Stimulated activated CD4-positive, alpha-beta T cell treated with anti-CD3 and anti-CD28 coated beads, Interleukin-1b, Interleukin-23, amount 100 ng/mL, for 24 hours (primary cell): Measurements from ENCODE around the gene GTPBP1.

ENCODE experiments used
- DNase-seq, 4 experiments: peaks; one replicate each; pipeline ENCODE4 v3.0.0-alpha.2; 2020; ENCODE audit warnings: low read depth in 4 of 4, low spot score in 1 of 4

The GTPBP1 gene

DNA sequence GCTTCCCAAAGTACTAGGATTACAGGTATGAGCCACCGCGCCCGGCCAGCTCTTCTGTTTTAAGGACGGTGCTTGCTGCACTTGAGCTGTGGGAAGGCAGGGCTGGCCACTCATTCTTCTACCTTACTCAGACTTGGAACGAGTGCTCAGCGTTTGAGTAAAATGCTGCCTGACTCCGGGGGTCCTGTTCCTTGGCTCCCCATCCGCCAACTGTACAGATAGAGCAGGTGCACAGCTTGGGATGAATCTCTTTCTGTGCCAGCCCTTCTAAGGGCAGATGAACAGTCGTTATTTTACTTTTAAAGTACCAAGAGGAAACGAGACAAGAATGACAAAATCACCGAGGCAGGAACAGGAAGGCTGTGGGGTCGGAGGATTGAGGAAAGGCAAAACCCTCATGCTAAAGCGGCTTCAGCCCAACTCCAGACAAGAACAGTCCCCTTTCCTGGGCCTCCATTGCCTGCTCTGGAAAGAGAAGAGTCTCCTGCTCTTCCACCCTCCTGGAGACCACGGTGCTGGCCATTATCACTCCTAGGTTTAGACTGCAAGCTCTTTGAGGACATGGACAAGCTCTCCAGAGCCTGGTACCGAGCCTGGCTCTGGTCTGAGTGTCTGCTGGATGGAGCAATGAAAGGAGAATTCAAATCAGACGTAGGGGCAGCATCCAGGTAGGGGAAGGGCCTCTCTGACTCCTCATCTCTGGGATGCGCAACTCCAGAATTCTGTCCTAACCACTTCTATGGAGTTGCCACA is 51.1 kb downstream of the GTPBP1 start:
- no peak for DNase-seq

DNA sequence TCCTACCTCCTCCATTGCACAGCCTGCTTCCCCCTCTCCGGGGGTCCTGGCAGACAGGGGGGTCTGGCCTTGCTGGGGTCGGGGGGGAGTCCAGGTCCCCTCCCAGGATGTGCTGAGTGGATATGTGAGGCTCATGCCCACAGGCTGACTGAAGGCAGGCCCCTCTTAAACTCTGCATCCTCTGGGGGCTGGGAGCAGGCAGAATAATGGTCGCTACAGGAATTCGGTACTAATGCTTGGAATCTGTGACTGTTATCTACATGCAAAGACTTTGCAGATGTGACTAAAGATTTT is 51.7 kb downstream of the GTPBP1 start:
- DNase-seq: no peak

DNA sequence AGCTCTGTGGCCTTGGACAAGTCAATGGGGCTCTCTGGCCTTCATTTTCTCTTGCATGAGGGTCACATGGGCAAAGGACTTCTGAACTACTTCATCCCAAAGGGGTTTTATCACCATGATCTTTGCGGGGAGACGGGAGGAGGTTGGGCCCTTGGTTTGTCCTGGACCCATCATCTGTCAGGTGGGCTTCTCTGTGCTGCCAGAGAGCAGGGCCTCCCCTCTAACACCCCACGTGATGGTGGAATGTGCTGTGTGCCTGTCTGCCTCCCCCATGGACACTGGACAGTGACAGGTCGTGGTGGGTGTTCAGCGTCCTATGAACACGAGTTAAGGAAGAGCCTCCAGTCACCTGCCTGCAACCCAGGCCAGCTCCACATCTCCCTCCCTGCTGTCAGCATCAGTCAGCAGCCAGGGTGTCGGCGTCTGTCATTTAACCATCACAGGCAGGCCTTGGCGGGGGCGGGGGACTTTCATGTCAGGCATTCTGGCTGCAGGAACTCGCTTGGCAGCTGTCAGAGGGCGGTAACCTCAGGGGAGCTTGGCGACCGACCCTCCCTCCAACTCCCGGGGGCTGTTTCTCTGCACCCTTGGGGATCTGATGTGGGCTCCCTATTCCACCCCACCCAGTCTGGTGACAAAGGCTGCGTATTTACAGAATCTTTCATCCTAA is 52.7 kb downstream of the GTPBP1 start:
- peak in 2 of 4 experiments; percentile 62 to 65 for DNase-seq

DNA sequence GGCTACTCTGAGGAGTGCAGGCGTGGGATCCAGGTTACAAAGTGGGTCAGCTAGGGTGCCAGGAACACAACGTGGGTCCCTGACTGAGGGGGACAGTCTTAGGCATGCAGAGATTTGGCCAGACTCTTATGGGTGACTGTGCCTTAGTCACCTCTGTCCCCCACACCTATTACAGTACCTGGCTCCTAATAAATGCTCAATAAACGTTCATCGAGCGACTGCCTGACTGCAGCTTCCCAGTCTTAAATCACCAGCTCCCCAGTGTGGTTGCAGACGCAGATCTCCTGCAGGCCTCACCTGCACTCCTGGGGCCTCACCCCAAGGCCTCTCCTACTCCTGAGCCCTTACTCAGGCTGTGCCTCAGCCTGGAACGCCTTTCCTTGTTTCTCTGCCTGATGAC is 53.3 kb downstream of the GTPBP1 start:
- DNase-seq: no peak

DNA sequence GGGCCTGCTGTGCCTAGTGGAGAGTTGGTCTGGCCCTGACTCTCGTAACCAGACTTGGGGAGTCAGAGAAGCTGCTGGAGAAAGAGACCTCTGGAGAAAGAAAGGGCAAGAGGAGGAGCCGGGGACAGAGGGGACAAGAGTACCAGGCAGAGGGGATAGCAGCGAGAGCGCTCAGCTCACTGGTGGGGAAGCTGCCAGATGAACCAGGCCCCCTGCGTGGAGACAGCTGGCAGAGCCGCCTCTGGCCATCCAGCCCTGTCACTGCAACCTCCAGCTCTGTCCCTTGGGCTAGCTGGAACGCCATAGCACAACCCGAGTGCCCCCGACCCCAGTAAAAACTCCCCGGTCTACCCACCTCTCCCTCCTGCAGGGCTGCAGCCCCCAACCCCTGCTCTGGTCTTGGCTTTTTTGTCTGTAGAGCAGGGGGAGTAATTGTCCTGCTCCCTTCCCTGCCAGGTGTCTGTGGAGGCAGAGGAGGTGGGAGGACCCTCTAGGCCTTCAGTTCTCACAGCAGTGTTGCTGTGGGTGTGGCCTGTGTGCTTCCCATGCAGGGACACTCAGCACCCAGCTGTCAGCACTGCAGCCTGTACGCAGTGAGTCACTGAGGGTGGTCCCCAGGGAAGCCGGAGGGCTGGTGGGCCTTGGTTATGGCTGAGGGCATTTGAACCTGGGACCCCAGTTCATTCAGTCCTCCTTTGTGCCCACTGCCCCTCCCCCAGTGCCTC is 54.9 kb downstream of the GTPBP1 start:
- no peak for DNase-seq

DNA sequence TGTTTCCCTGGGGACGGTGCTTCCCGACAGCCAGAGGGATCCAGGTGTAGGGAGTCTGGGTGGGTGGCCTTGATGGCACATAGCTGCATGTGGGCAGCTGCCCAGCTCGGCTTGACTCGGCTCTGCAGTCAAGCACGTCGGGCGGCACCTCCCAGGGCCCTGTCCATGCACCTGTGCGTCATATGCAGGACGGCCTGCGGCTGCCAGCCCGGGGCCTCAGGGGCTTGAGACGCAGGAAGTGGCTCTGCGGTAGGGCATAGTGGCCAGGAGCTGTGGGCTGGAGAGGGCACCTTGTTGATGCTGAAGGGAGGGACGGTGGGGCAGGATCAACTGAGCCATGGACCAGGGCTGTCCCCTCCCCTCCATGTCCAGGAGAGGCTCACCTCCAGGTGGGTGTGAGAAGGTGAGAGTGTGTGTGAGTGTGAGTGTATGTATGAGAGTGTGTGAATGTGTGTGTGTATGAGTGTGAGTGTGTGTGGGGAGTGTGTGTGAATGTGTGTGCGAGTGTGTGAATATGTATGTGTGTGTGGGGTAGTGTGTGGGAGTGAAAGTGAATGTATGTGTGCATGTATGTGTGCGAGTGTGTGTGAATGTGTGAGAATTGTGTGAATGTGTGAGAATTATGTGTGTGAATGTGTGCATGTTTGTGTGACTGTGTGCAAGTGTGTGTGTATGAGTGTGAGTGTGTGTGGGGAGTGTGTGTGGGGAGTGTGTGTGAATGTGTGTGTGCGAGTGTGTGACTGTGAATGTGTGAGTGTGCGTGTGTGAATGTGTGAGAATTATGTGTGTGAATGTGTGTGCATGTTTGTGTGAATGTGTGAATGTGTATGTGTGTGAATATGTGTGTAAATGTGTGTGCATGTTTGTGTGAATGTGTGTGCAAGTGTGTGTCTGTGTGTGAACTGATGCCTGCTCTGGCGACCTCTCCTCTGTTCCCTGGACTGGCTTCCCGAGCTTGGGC is 55.7 kb downstream of the GTPBP1 start:
- DNase-seq: no peak

DNA sequence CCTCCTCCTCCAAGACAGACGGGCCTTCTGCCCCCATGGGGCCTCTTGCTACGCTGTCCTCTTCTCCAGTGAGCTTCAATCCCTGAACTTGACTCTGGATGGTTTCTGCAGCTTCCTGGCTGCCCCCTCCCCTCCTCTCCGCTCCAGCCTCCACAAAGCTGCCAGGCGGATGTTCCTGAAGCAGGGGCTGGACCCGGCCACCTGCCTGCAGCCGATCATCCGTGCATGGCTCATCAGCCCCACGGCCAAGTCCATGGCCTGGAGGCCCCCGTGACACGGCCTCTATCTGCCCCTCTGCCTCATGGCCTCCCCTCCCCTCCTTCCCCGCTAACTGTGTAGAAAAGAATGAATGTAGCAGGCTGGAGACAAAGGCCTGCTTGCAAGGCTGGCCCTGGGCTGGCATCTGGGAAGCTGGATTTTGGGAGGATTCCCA is 56.8 kb downstream of the GTPBP1 start:
- no peak for DNase-seq

- DNase-seq: no peak
Observed at GRCh38 chr22:38766076-38766777, 60.5 kb downstream of the GTPBP1 start.

DNA sequence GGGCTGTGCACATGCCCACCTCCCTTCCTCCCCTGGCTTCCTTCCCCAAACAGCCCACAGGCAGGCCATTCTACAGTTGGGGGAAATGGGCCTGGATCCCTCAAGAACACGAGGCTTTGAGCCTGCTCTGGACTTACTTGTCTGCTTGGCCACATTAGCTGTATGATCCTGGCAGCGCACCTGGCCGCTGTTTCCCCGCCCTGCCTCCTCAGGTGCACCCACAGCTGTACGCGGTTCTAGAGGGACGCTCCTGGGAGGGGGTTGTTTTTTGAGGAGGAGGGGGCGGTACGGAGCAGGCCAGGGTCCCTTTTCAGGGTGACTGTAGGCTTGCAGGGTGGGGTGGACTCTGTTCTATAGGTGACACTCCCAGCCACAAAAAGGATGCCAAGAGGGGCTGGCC is 61.6 kb downstream of the GTPBP1 start:
- DNase-seq: no peak

DNA sequence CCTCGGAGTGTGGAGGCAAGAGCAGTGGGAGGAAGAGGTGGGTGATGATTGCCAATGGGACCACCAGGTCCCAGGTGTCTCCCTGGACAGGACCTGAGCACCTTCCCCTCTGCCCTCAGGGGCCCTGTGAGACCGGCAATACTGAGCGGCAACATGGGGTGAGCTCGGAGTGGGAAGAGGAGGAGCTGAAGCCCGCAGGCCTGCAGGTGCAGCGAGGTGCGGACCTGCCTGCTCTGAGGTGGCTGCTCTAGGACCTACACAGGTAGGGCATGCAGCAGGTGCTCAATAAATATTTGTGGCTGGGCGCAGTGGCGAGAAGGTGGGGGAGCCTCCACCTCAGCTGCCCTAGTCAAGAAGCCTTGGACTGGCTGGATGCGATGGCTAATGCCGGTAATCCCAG is 62.3 kb downstream of the GTPBP1 start:
- no peak for DNase-seq

- DNase-seq: no peak
Observed at GRCh38 chr22:38770257-38770949, 64.7 kb downstream of the GTPBP1 start.

DNA sequence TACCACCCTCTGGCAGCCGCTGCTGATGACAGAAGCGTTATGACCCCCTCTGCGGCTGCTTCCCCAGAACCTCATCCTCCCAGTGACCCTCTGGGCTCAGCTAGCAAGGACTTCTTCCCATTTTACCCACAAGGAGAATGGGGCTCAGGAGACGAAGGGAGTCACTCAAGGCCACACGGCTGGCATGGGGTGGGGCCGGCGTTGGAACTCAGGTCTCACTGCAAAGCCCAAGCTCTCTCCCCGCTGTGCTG is 66.8 kb downstream of the GTPBP1 start:
- DNase-seq: no peak

GRCh38 chr22:38773363-38773946 is 67.7 kb downstream of the GTPBP1 start:
- DNase-seq: no peak

GRCh38 chr22:38774496-38775166 is 68.9 kb downstream of the GTPBP1 start:
- no peak for DNase-seq

DNA sequence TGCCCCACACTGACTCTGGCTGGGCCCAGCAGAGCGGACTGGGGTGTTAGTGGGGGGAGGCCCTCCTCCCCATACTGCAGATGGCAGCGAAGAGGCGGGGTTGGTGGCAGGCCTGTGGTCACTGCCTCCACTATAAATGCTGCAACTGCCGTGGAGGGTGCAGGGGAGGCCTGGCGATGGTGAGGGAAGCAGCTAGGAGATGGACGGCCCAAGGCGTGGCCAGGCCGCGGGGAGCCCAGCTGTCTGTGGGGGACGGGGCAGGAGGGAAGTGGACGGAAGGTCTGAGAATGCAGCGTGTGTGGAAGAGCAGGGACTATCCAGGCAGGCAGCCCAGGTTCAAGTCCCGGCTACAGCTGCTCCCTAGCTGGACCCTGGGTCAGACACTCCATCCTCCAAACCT is 69.9 kb downstream of the GTPBP1 start:
- DNase-seq: no peak

DNA sequence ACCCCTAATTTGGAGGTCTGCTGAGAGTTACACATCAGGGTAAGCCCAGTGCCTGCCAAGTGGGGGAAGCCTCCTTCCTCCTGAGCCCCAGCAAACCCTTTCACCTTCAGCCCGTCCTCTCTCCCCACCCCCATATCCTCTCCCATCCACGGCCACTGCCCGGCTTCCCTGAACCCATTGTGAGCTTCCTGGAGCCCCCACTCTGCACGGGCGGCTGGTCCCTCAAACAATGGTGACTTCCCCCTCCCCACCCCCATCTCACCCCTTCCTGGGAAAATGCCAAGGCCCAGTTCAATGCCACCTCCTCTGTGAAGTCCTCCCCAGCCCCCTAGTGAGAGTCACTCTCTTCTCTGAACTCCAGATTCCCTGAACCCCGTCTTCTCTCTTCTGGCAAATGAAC is 70.3 kb downstream of the GTPBP1 start:
- DNase-seq: no peak

- DNase-seq: no peak
Observed at GRCh38 chr22:38777087-38777671, 71.4 kb downstream of the GTPBP1 start.

DNA sequence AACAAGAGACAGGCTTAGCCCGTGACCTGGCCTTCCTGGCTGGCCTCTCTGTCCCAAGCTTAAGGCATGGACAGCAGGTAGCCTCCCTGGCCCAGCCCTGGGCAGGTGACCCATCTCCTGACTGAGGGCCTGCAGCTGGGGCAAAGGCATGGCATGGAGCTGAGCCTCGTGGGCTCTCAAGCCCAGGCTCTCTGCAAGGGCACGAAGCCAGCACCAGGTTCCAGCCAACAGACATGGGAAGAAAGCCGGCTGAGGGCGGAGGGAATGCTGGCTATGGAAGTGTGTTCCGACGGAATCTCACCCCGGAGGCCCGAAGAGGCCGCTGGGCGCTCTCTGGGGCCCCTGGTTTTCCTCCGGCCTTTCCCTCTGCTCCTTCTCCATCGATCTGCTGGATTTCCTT is 75.3 kb downstream of the GTPBP1 start:
- DNase-seq: no peak
